HepG2 (cell line): ENCODE results near the gene SEC14L1.

ENCODE experiments used
- FOXA3 ChIP-seq: IDR thresholded peaks from 2 replicates; pipeline ENCODE4 v1.6.1; 2016; ENCODE audit warnings: missing genetic modification reagents, missing compliant biosample characterization
- ZNF234 ChIP-seq: sonication (generic); formaldehyde crosslinking; conservative IDR thresholded peaks from 2 replicates; pipeline ENCODE4 v1.5.1; 2020; ENCODE audit warnings: mild to moderate bottlenecking, missing genetic modification reagents

GRCh38 chr17:77150196-77150595, 9.4 kb downstream of the SEC14L1 start:
- TF ChIP-seq ZNF234 (CRISPR knock-in tag) (no peak), FOXA3 (CRISPR knock-in tag) (no peak)
